ENCODE results near the gene PON2.

GRCh38 chr7:95473276-95473985, 38.6 kb upstream of the PON2 start:
- TF ChIP-seq, protein P1, sequence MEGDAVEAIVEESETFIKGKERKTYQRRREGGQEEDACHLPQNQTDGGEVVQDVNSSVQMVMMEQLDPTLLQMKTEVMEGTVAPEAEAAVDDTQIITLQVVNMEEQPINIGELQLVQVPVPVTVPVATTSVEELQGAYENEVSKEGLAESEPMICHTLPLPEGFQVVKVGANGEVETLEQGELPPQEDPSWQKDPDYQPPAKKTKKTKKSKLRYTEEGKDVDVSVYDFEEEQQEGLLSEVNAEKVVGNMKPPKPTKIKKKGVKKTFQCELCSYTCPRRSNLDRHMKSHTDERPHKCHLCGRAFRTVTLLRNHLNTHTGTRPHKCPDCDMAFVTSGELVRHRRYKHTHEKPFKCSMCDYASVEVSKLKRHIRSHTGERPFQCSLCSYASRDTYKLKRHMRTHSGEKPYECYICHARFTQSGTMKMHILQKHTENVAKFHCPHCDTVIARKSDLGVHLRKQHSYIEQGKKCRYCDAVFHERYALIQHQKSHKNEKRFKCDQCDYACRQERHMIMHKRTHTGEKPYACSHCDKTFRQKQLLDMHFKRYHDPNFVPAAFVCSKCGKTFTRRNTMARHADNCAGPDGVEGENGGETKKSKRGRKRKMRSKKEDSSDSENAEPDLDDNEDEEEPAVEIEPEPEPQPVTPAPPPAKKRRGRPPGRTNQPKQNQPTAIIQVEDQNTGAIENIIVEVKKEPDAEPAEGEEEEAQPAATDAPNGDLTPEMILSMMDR (IDR thresholded peaks at IDR 0.05): no peak
- no peak for TF ChIP-seq POLR2A (IDR thresholded peaks at IDR 0.05)

All from tibial nerve (tissue), 3 donors.